ENCODE data around the gene UTS2R.

The UTS2R gene

DNA sequence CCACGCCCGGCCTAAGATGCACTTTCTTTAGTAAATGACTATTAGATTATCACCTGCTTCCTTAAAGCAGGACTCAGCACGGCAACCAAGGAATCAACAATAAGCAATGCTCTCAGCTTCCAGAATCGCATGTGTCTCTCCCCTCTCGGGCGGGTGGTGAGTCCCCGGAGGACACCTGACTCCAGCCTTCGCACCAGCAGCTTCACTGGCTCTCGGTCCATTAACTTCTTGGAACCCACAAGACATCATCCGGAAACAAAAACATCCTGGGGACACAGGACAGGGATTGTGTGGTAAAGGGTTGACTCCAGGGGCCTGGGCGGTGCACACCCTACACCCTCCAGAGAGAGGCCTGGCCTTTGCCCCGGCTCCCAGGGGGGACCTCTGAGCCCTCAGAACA, 22.7 kb downstream of the UTS2R start:
- Histone ChIP-seq H3K27me3 (ENCODE audit: control insufficient read depth, insufficient read depth, low read length) (no peaks in the 10 kb centered on the region), H3K4me1 (ENCODE audit: control insufficient read depth, insufficient read depth, low read length) (no peaks in the 10 kb centered on the region), H3K4me3 (ENCODE audit: low read length) (no peak overlapping the region), H3K9me3 (ENCODE audit: control insufficient read depth, low read length) (no peaks in the 10 kb centered on the region), H3K36me3 (ENCODE audit: control insufficient read depth, insufficient read depth, low read length) (no peaks in the 10 kb centered on the region), H3K9ac (ENCODE audit: low read length) (no peak overlapping the region)

DNA sequence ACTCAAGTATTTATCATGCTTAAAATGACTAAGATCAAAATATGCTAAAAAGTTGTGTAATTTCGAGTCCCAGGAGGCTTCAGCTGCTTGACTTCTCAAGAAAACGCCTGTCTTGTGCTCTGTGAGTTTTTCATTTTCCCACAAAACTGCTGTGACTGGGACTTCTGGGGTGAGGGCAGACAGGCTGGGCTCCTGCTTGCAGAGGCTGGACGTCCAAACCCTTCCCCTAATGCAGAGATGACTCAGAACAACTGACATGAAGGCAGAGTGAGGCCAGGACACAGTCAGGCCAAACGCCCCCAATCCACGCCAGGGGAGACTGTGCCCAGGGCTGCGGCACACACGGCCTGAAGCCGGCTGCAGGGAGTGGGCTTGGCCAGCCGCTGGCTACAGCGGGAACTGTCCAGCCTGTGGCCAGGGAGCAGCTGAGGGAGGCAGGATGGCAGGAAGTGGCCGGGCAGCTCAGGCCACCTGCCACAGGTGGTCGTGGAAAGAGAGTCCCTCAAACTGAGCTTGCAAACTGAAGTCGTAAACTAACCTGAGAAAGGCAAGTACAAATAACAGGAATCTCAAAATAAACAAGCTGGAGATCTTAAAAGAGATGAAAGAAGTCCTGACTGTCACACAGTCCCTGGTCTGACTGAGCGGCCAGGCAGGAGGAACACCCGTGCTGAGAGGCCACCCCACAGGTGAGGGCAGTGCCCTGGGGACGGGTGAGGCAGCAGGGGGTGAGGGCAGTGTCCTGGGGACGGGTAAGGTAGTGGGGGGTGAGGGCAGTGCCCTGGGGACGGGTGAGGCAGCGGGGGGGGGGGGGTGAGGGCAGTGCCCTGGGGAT, 25.3 kb downstream of the UTS2R start:
- H3K36me3 ChIP-seq (ENCODE audit: control insufficient read depth, insufficient read depth, low read length) = no peaks in the 10 kb centered on the region
- no peaks in the 10 kb centered on the region for H3K9me3 ChIP-seq (ENCODE audit: control insufficient read depth, low read length)
- H3K4me1 ChIP-seq (ENCODE audit: control insufficient read depth, insufficient read depth, low read length) = no peaks in the 10 kb centered on the region
- H3K9ac ChIP-seq (ENCODE audit: low read length) = no peak overlapping the region
- H3K27me3 ChIP-seq (ENCODE audit: control insufficient read depth, insufficient read depth, low read length) = no peaks in the 10 kb centered on the region
- H3K4me3 ChIP-seq (ENCODE audit: low read length) = no peak overlapping the region

DNA sequence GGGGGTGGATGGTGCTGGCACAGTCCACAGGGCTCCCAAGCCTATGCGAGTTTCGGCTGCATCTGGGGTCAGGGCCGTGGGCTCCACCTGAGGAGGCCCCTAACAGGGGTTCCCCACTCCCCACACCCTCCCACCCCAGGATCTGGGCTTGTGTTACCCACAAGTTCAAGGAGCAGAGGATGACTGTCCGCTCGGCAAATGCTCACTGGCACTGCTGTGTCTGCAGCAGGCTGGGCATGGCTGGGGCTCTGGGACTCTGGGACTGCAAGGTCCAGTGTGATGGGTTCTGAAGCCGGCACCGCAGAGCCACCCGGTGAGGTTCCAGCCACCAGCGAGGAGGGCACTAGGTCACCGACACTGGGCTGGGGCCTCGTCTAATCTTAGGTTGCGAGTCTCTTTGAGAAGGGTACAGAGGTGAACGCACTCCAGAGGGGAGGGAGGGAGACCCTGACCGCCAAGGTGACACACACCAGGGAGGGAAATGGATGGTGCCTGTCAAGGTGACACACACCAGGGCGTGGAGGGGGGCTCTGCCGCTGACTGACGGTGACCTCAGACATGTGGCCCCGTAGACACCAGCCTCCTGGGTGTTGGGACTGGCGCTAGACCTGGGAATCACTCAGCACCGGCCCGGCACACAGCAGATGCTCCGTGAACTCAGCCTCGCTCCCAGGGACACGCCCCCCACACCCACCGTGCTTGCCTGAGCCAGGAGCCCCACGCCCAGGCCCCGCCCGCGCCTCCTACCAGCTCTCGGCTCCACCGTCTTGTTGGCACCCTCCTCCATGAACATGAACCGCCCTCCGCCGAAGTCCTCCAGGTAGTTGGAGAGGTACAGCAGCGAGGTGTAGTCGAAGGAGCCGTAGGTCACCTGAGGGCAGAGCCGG, 26.1 kb downstream of the UTS2R start:
- no peaks in the 10 kb centered on the region for H3K36me3 ChIP-seq (ENCODE audit: control insufficient read depth, insufficient read depth, low read length)
- H3K9ac ChIP-seq (ENCODE audit: low read length) = no peak overlapping the region
- no peaks in the 10 kb centered on the region for H3K27me3 ChIP-seq (ENCODE audit: control insufficient read depth, insufficient read depth, low read length)
- H3K4me3 ChIP-seq (ENCODE audit: low read length) = no peak overlapping the region
- no peaks in the 10 kb centered on the region for H3K4me1 ChIP-seq (ENCODE audit: control insufficient read depth, insufficient read depth, low read length)
- H3K9me3 ChIP-seq (ENCODE audit: control insufficient read depth, low read length) = no peaks in the 10 kb centered on the region

DNA sequence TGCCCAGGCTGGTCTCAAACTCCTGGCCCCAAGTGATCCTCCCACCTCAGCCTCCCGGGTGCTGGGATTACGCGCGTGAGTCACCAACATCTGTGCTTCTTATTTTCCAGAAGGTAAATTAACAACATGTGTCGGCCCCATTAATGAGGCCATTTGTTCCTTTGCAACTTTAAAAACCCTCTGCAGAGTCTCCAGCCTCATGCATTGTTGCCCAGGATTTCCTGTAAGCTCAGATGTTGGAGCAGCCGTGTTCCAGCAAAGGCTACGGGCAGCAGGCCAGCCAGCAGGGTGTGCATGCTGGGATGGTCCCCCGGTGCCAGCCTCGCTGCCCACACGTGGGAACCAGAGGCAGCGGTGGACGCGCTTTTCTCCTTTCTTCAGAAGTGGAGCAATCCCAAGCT, 27.5 kb downstream of the UTS2R start:
- H3K27me3 ChIP-seq (ENCODE audit: control insufficient read depth, insufficient read depth, low read length) = no peaks in the 10 kb centered on the region
- no peaks in the 10 kb centered on the region for H3K4me1 ChIP-seq (ENCODE audit: control insufficient read depth, insufficient read depth, low read length)
- no peaks in the 10 kb centered on the region for H3K9me3 ChIP-seq (ENCODE audit: control insufficient read depth, low read length)
- no peak overlapping the region for H3K4me3 ChIP-seq (ENCODE audit: low read length)
- no peaks in the 10 kb centered on the region for H3K36me3 ChIP-seq (ENCODE audit: control insufficient read depth, insufficient read depth, low read length)
- no peak overlapping the region for H3K9ac ChIP-seq (ENCODE audit: low read length)

DNA sequence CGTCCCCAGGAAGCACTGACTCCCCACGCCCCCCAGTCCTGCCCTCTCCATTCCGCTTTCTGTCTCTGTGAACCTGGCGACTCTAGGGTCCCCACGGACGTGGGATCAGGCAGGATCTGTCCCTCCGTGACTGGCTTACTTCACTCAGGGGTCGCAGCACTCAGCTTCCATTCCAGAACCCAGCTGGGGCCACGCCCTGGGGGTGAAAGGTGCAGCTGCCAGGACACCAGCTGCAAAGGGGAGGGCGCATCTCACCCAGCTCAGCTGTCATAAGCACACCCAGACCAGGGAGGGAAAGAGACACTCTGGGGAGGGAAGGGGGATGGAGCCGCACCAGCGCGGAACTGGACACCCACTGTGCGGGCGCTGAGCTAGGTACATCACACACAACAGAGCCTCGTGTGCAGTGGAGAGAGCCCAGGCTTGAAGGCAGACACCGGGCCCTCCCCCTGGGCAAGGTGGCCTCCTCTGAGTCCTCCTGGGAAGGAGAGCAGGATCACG, 28.1 kb downstream of the UTS2R start:
- Histone ChIP-seq H3K9me3 (ENCODE audit: control insufficient read depth, low read length) (no peaks in the 10 kb centered on the region), H3K4me3 (ENCODE audit: low read length) (no peak overlapping the region), H3K36me3 (ENCODE audit: control insufficient read depth, insufficient read depth, low read length) (no peaks in the 10 kb centered on the region), H3K27me3 (ENCODE audit: control insufficient read depth, insufficient read depth, low read length) (no peaks in the 10 kb centered on the region), H3K4me1 (ENCODE audit: control insufficient read depth, insufficient read depth, low read length) (no peaks in the 10 kb centered on the region), H3K9ac (ENCODE audit: low read length) (no peak overlapping the region)

DNA sequence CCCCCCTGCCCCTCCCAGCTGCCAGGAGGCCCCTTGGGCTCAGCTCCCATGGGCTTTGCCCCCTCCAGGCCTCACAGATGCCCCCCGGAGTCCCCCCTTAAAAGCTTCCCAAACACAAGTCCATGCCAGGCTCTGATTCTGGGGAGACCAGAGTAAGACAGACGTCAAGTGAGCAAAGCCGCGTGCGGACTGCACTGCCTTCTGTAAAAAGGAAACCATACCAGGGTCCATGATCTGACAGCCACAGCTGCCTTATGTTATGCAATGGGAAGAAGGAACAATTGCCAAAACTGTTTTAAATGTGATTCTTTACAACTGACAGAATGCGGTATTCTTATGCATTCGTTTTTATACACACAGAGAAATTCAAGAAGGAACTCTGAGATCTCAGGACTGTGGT, 28.6 kb downstream of the UTS2R start:
- H3K9me3 ChIP-seq (ENCODE audit: control insufficient read depth, low read length) = no peaks in the 10 kb centered on the region
- no peak overlapping the region for H3K9ac ChIP-seq (ENCODE audit: low read length)
- no peaks in the 10 kb centered on the region for H3K36me3 ChIP-seq (ENCODE audit: control insufficient read depth, insufficient read depth, low read length)
- H3K27me3 ChIP-seq (ENCODE audit: control insufficient read depth, insufficient read depth, low read length) = no peaks in the 10 kb centered on the region
- no peaks in the 10 kb centered on the region for H3K4me1 ChIP-seq (ENCODE audit: control insufficient read depth, insufficient read depth, low read length)
- H3K4me3 ChIP-seq (ENCODE audit: low read length) = no peak overlapping the region

DNA sequence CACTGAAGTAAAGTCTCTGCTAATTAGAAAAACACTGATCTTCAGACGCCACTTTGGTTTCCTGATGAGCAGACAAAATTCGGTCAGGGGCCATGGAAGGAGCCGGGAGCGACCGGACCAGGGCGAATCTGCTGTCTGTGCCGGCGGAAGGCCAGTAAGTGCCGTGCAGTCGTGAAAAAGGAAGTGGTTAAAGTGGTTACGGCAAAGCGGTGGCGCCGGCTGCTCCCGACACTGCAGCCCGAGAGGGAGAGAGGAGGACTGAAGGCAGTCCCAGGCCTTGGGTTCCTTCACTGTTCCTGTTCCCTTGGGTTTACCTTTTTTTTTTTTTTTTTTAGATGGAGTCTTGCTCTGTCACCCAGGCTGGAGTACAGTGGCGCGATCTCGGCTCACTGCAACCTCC, 29.3 kb downstream of the UTS2R start:
- H3K36me3 ChIP-seq (ENCODE audit: control insufficient read depth, insufficient read depth, low read length) = no peaks in the 10 kb centered on the region
- H3K9me3 ChIP-seq (ENCODE audit: control insufficient read depth, low read length) = no peaks in the 10 kb centered on the region
- H3K9ac ChIP-seq (ENCODE audit: low read length) = no peak overlapping the region
- H3K4me3 ChIP-seq (ENCODE audit: low read length) = no peak overlapping the region
- H3K4me1 ChIP-seq (ENCODE audit: control insufficient read depth, insufficient read depth, low read length) = no peaks in the 10 kb centered on the region
- H3K27me3 ChIP-seq (ENCODE audit: control insufficient read depth, insufficient read depth, low read length) = no peaks in the 10 kb centered on the region

DNA sequence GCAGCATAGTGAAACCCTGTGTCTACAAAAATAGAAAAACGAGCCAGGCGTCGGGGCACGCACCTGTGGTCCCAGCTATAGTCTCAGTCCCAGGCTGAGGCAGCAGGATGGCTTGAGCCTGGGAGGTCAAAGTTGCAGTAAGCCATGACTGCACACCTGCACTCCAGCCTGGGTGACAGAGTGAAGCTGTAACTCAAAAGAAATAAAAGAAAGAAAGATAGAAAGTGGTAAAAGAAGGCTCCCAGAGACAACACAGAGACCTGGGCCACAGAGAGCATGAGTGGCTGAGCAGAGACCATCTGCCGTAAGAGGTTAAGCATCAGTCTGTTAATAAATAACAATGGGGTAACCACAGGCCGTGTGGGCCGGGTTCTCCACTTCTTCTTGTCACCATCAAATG, 31.3 kb downstream of the UTS2R start:
- Histone ChIP-seq H3K4me1 (ENCODE audit: control insufficient read depth, insufficient read depth, low read length) (no peaks in the 10 kb centered on the region), H3K4me3 (ENCODE audit: low read length) (no peak overlapping the region), H3K36me3 (ENCODE audit: control insufficient read depth, insufficient read depth, low read length) (no peaks in the 10 kb centered on the region), H3K27me3 (ENCODE audit: control insufficient read depth, insufficient read depth, low read length) (no peaks in the 10 kb centered on the region), H3K9me3 (ENCODE audit: control insufficient read depth, low read length) (no peaks in the 10 kb centered on the region), H3K9ac (ENCODE audit: low read length) (no peak overlapping the region)

DNA sequence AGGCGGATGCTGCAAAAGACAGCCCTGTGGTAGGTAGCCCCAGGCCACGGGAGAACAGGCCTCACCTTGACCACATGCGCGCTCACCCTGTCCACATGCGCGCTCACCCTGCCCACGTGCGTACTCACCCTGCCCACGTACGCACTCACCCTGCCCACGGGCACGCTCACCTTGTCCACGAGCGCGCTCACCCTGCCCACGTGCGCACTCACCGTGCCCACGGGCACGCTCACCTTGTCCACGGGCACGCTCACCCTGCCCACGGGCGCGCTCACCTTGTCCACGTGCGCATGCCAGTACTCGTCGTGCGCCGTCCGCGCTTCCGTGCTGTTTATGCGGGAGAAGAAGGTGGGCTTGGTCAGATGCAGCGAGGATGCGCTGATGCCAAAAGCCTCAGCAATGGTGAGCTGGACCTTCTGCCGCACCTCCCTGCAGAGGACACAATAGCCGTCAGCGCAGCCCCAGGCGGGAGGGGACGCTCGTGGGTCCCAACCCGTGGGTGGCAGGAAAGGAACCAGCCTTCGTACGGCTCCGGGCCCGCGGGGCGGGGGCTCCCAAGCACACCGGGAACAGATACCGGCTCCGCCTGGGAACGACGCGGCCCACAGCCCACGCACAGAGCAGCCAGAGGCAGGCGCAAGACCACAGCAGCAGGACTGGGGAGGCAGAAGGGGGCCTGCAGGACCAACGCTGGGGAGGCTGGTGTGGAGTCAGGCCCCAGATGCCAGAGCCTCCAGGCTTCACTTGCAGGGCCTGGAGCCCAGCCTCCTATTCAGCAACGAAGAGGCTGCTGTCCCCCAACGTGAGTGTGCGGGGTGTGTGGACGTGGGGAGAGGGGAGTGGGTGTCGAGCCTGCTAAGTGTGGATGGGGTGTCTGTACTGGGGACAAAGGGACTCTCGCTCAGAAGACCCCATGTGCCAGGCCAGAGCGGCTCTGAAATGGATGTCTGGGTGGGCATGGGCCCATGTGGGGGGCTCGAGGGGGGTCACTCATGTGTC, 32.4 kb downstream of the UTS2R start:
- Histone ChIP-seq H3K27me3 (ENCODE audit: control insufficient read depth, insufficient read depth, low read length) (no peaks in the 10 kb centered on the region), H3K36me3 (ENCODE audit: control insufficient read depth, insufficient read depth, low read length) (no peaks in the 10 kb centered on the region), H3K4me3 (ENCODE audit: low read length) (no peak overlapping the region), H3K9me3 (ENCODE audit: control insufficient read depth, low read length) (no peaks in the 10 kb centered on the region), H3K9ac (ENCODE audit: low read length) (no peak overlapping the region), H3K4me1 (ENCODE audit: control insufficient read depth, insufficient read depth, low read length) (no peaks in the 10 kb centered on the region)

DNA sequence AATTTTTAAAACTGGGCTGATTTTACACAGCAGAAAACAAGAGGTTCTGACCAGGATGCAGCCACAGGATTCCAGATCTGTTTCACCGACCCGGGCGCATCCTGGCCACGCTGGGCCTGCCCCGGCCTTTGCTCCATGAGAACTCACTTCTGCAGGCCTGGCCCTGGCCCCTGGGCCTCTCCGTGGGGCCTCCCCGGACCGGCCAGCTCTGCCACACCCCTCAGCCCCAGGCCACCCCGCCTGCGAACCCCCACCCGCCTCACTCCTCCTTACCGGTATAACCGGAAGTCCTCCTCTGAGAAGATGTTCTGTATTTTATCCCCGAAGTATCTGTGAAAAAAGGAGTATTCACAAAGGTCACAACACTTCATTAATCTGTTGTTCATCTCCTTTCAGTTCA, 33.5 kb downstream of the UTS2R start:
- no peaks in the 10 kb centered on the region for H3K36me3 ChIP-seq (ENCODE audit: control insufficient read depth, insufficient read depth, low read length)
- no peaks in the 10 kb centered on the region for H3K9me3 ChIP-seq (ENCODE audit: control insufficient read depth, low read length)
- H3K9ac ChIP-seq (ENCODE audit: low read length) = no peak overlapping the region
- H3K4me3 ChIP-seq (ENCODE audit: low read length) = no peak overlapping the region
- no peaks in the 10 kb centered on the region for H3K27me3 ChIP-seq (ENCODE audit: control insufficient read depth, insufficient read depth, low read length)
- no peaks in the 10 kb centered on the region for H3K4me1 ChIP-seq (ENCODE audit: control insufficient read depth, insufficient read depth, low read length)

DNA sequence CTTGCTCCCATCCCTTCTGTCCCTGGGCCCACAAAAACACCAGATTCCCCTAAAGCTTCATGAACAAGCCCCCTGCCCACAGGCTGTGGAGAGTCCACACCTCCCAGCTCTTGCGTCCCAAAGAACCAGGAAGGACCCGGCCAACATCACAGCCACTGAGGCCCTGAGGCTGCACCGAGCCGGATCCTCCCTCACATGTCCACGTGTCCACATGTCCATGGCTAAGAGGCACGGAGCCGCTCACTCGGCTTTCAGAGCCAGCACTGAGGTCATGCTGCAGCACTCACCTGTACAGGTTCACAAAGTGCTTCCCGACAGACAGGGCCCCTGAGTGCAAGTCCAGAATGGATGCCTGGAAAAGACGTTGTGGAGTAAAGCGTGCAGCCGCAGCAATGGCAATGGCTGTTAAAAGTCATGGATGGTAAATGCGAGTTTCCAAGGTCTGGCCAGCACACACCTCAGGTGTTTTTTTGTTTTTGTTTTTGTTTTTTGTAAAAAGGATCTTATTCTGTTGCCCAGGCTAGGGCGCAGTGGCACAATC, 34.6 kb downstream of the UTS2R start:
- Histone ChIP-seq H3K9me3 (ENCODE audit: control insufficient read depth, low read length) (no peaks in the 10 kb centered on the region), H3K4me3 (ENCODE audit: low read length) (no peak overlapping the region), H3K9ac (ENCODE audit: low read length) (no peak overlapping the region), H3K36me3 (ENCODE audit: control insufficient read depth, insufficient read depth, low read length) (no peaks in the 10 kb centered on the region), H3K4me1 (ENCODE audit: control insufficient read depth, insufficient read depth, low read length) (no peaks in the 10 kb centered on the region), H3K27me3 (ENCODE audit: control insufficient read depth, insufficient read depth, low read length) (no peaks in the 10 kb centered on the region)

All from mucosa of stomach (tissue), 1 donor.